Right renal cortex interstitium (tissue), 3 donors: ENCODE results near the gene KIAA0040. TPM values are rescaled to one million over a fixed set of nuclear protein-coding genes. Genes with fewer than 3 reads are reported as not detected.
A peak's percentile ranks its signal among the peaks of the same experiment; 100 is the strongest.

Experiments
- DNase-seq, 3 donors: peaks; one replicate each; pipeline ENCODE4 v3.0.0-alpha.2; 2013; ENCODE audit warnings: low read depth in 3 of 3, low spot score in 2 of 3
- polyA plus RNA-seq, 3 donors: library from polyadenylated mRNA; unstranded; fragments of 120-200 nt; gene quantifications; one replicate each; pipeline ENCODE4 v1.2.1, GENCODE V29; 2013; ENCODE audit not compliant: insufficient read length in 3 of 3

The KIAA0040 gene
- polyA plus RNA-seq = 10 to 100 TPM; 16.3 to 18.1 (median 16.6) TPM

GRCh38 chr1:175192630-175193526 lies at the start of gene KIAA0040:
Gene KIAA0040, minus strand, starts transcription at chr1:175192776. Its CDS starts 31,763 bp downstream, at chr1:175161013.
- peak in 1 of 3 donors; percentile 32 for DNase-seq

GRCh38 chr1:175237389-175237788 lies 44.8 kb upstream of the KIAA0040 start:
- no peak for DNase-seq

DNA sequence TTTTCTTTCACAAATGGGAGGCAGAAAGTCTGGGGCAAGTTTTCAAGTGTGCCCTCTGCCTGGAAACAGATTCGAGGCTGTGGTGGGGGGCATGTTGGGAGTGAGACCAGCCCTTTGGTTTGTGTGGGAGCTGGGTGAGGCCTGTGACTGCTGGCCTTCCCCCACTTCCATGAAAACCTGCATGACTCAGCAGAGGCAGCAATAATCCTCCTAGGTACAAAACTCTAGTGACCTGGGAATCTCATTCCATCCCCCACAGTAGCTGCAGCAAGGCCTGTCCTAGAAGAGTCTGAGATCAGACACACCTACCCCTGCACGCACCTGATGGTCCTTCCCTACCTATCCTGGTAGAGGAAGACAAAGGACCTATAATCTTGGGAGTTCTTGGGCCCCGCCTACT lies 42.1 kb upstream of the KIAA0040 start:
- no peak for DNase-seq

GRCh38 chr1:175232335-175232734 lies 39.8 kb upstream of the KIAA0040 start:
- no peak for DNase-seq

DNA sequence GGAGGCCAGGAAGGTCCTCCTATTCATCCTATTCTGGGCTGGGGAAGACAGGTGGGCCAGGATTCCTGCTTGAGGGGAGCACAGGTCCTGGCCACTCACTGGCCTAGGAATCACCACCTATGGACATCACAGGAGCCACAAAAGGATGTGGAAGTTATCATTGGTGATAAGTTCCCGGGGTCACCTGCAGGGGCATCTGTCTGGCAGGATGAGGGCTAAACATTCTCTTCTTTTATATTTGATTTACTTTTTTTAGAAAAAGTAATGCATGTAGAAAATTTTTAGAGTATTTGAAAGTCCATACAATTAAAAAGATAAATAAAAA lies 33.2 kb upstream of the KIAA0040 start:
- DNase-seq = no peak

GRCh38 chr1:175222296-175222938 lies 29.8 kb upstream of the KIAA0040 start:
- DNase-seq = no peak

DNA sequence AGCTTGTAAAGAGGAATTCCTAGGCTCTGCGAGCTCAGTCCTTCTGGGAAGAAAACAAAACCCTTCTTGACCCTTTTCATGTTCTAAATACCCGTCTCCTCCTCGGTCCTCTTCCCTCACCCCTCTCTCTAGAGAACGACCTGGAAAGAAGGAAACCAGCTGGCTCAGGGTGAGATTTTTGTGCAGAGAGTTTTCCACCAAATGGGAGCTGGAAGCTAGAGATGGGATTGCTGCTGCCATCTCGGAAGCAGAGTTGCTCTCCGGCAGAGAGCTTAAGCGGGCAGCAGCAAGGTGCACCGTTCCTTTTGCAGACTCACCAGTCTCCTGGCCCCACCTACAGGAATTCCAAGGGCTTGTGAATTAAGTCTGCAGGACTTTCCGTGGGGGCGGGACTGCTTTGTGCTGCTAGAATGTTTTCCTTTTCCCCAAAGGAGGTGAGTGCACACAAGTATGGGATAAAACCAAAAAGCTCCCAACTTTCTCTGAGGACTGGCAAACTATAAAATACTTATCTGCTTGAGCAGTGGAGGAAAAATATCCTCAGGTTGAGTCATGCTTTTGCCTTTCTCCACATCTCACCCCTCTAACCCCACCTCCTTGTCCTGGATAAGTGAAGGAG lies 29.1 kb upstream of the KIAA0040 start:
- DNase-seq = peak in 1 of 3 donors; percentile 29

DNA sequence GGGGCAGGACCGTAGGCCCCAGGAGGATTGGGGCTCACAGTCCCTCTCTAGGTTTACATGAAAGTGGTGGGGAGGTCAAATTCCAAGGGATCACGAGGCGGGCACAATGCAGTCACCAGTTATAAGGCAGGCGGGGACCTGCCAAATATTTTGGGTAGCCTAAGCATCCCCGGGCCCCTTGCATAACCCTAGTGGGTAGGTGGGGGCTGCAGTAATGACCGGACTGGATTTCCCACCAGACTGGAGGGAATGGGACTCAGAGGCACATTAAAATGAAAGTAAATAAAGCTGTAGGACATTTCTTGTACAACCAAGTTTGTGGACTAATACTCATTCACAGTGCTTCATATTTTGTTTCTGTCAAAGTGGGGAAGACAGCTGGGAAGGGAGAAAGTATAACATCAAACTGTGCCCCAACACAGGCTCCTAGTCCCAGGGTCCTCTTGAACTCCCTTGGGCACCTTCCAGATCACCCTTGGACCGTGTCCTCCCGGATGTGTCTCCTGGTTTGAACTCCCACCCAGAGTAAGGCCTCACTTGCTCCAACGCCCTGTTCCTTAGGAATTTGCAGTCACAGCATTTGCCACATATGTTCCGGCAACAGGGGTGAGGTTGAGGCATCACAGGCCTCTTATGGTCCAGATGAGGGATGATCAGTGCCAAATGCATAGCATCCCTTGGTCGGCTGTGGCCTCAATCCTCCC lies 28.4 kb upstream of the KIAA0040 start:
- DNase-seq = no peak

DNA sequence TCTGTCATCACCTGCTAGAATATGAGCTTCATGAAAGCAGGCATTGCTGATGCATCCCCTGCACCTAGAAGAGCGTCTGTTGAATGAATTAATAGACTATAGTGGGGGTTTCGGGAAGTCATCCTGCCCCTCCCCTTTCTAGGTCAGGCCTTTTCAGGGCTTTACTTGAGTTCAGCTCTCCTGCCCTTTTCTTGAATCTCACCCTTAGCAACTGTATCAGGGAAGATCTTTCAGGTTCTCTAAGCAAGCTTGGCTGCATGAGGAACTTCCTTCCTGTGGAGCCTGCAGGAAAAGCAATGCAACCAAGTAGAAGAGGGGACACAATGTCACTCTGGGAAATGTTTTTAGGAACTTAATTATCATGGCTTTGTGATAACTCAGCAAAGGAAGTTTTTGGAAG lies 27.2 kb upstream of the KIAA0040 start:
- DNase-seq = no peak

DNA sequence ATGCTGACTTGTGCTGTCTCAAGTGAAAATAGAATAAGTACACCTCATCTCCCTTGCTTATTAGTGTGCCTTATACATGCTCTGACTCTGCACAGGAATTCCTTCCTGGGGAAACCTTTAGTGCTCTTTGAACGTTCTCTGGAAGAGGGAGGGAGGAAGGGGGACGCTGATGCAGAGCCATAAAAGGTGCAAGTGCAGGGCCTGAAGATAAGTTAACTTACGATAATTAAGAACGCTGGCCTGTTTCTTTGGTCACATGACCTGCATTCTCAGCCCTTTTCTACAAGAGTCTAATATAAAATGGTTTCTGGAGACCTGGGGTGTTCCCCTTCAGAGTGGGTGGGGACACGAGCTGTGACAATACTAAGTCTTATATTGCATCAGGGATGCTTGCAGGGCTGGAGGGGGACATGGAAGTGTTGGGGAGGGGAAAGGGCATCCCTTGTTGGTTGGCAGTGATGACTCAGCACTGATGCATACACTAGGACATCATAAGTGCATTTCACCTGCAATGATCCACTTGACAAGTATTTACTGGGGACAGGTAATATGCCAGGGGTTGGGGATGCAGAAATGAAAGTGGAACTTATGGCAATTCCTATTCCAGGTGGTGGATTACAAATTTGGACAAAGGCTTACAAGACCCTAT lies 26.3 kb upstream of the KIAA0040 start:
- DNase-seq = no peak

DNA sequence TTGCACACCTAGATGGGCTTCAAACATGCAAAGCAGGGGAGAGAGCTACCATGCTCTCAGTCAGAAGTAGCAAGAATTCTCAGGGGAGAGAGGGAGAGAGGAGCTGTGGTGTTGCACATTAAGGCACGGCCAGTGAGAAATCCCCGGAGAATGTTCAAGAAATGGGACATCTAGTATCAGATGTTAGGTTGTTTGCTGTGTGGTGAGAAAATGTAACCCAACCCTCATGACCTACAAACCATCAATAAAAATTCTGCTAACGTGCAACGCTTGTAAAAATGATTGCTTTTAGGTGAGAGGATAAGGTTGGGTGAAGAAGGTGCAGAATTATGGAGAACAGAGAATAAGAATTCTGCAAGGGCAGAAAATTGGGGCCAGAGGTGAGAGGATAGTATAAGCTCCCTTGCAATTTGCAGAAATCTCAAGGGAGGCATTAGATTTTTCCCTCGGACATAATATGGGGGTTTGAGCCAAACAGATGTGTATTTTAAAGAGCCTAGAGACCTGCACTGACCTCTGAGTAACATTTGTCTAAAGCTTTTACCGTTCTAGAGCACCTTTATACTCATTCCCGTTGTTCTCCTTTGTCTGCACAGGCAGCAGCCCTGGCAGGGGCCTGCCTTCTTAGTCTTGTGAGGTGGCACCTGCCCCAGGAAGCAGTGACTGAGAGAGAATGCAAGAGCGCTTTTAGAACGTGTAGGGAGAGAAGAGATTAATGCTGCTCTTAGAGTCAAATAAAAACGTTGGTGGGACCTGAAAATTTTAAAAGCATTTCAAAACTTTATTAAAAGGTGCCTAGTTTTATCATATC lies 25.4 kb upstream of the KIAA0040 start:
- no peak for DNase-seq

- DNase-seq = no peak
Observed at GRCh38 chr1:175216444-175216843, 23.9 kb upstream of the KIAA0040 start.

- no peak for DNase-seq
Observed at GRCh38 chr1:175211656-175212055, 19.1 kb upstream of the KIAA0040 start.

DNA sequence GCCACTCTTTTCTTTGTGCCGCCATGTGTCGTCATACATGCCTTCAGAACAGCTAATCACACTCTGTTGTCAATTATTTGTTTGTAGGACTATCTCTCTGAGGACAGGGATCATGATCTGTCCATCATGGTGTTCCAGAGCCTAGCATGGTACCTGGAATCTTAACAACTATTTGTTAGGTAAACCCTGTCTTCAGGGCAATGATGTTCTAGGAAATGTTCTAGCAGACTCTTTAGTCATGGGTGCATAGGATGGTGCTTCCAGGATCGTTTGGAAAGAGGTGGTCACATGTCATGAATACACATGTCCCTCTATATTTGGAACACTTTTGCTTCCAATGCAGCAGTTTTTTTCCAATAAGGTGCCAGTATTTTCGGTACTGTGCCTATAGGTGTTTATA lies 18.2 kb upstream of the KIAA0040 start:
- DNase-seq = no peak

DNA sequence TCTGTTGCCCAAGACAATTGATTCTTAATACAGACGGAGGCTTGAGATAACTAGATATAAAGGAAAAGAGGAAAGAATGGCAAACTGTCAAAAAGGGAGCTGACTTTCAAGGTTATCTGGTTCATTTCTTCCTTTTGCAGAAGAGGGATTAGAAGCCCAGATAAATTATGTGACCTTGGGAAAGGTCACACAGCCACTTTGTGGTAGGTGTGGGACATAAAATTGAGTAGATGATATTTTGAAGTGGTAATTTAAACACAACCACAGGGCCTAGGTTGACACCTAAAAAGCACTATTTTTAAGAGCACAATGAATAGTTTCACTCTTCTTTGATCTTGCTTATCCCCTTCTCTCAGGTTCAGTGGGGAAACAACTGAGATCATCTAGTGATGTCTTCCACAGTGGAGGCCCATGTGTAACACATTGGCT lies 16.9 kb upstream of the KIAA0040 start:
- no peak for DNase-seq

DNA sequence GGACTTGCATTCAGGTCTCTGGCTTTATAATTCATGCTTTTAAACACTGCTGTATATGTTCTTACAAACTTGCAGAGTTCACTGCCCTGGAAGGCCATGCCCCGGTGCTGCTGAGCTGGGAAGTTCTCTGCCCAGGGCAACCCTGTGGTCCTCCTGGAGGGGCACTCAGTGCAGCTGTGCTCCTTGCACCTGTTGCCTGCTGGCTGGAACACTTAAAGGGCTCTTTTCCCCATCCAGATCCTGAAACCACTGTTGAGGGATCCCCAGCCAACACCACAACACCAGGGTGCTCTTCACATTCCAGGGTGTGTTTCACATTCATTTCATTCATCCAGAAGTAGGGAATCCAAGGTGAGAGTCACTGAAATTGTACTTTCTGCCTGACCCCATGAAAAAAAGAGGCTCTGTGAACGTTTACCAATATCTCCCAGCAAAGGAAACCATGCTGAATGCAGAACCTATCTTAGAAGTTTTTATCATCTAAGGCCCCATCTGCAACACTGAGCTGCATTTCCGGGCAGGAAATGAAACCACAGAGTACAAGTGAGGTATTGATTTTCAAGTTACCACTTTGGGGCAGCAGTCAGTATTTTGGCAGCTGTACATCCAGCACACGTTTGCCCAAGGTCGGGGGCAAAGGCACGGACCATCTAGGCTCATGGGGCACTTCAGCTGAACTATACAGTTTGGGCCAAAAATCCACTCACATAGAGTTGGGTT lies 16.4 kb upstream of the KIAA0040 start:
- DNase-seq = no peak

- no peak for DNase-seq
Observed at GRCh38 chr1:175207971-175208370, 15.4 kb upstream of the KIAA0040 start.

GRCh38 chr1:175206687-175207086 lies 14.1 kb upstream of the KIAA0040 start:
- no peak for DNase-seq

DNA sequence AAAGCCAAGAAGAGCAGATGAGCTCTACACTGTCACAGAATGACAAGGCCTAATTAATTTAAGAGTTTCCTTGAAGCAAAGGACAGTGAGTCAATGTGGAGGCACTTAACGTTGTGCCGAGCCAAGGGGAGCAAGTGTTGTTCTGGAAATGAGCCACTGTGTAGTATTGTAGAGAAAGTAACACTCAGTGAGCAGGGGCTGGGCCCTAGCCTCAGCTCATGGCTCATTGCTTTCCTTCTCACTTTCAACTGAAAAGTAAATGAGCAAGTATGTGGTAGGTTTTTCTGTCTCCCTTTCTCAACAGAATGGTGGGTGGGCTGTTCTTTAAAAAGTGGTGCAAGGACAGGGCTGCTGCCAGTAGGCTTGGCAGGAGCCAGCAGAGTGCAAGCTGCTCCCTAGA lies 11.8 kb upstream of the KIAA0040 start:
- DNase-seq = no peak
